ENCODE measurements around the gene AP3D1. TPM values are rescaled to one million over a fixed set of nuclear protein-coding genes. Genes with fewer than 3 reads are reported as not detected.
A peak's percentile ranks its signal among the peaks of the same experiment; 100 is the strongest.

AP3D1 gene
- total and polyA plus RNA-seq, 3 donors from 2014 or later, result 134 to 204 (median 201) TPM

- TF ChIP-seq CTCF (IDR thresholded peaks at IDR 0.05), result no peak
- no peak for TF ChIP-seq POLR2A (IDR thresholded peaks at IDR 0.05)
- no peak for DNase-seq
- no peak overlapping the region for H3K4me3 ChIP-seq
- H3K4me1 ChIP-seq, result peaks cover 12% of the 10 kb centered on the region
- no peaks in the 10 kb centered on the region for H3K27me3 ChIP-seq
- intact Hi-C loops (cut with DNase I; ENCODE audit: low total_unique reads), result no loop called here
- WGBS, 2 donors, result 46 to 68% methylated on average over 11 of the region's 11 CpGs
- H3K9me3 ChIP-seq, result no peaks in the 10 kb centered on the region
- peak overlapping the region; percentile 24 to 53 for H3K27ac ChIP-seq
- no peaks in the 10 kb centered on the region for H3K36me3 ChIP-seq (ENCODE audit: low read depth, missing control alignments)
Observed at GRCh38 chr19:2185734-2186070, 34.3 kb upstream of the AP3D1 start.

GRCh38 chr19:2184422-2184975, 33.1 kb upstream of the AP3D1 start:
- 92 to 94% methylated on average over 18 to 22 of the region's 22 CpGs for whole genome bisulfite sequencing, 2 donors
- Histone ChIP-seq H3K9me3 (no peaks in the 10 kb centered on the region), H3K4me1 (peaks cover 12% of the 10 kb centered on the region), H3K36me3 (ENCODE audit: low read depth, missing control alignments) (no peaks in the 10 kb centered on the region), H3K27me3 (no peaks in the 10 kb centered on the region), H3K4me3 (no peak overlapping the region), H3K27ac (no peak overlapping the region)
- TF ChIP-seq POLR2A (IDR thresholded peaks at IDR 0.05) (no peak), CTCF (IDR thresholded peaks at IDR 0.05) (no peak)
- DNase-seq, result no peak
- intact Hi-C loops (cut with DNase I; ENCODE audit: low total_unique reads), result no loop called here

GRCh38 chr19:2181633-2181997, 30.2 kb upstream of the AP3D1 start:
- Histone ChIP-seq H3K27me3 (no peaks in the 10 kb centered on the region), H3K4me3 (no peak overlapping the region), H3K27ac (no peak overlapping the region), H3K36me3 (ENCODE audit: low read depth, missing control alignments) (no peaks in the 10 kb centered on the region), H3K9me3 (no peaks in the 10 kb centered on the region), H3K4me1 (peaks cover 6% of the 10 kb centered on the region)
- DNase-seq, result no peak
- TF ChIP-seq CTCF (IDR thresholded peaks at IDR 0.05) (no peak), POLR2A (IDR thresholded peaks at IDR 0.05) (no peak)
- intact Hi-C loops (cut with DNase I; ENCODE audit: low total_unique reads), result no loop called here
- WGBS, 2 donors, result 93 to 100% methylated on average over 3 to 9 of the region's 9 CpGs

GRCh38 chr19:2180881-2181632, 29.7 kb upstream of the AP3D1 start:
- WGBS, 2 donors, result 80 to 86% methylated on average over 14 to 22 of the region's 22 CpGs
- H3K36me3 ChIP-seq (ENCODE audit: low read depth, missing control alignments), result no peaks in the 10 kb centered on the region
- H3K4me3 ChIP-seq, result no peak overlapping the region
- no peak for TF ChIP-seq POLR2A (IDR thresholded peaks at IDR 0.05)
- TF ChIP-seq CTCF (IDR thresholded peaks at IDR 0.05), result no peak
- H3K27me3 ChIP-seq, result no peaks in the 10 kb centered on the region
- intact Hi-C loops (cut with DNase I; ENCODE audit: low total_unique reads), result no loop called here
- no peak for DNase-seq
- peaks cover under 1% of the 10 kb centered on the region for H3K4me1 ChIP-seq
- no peak overlapping the region for H3K27ac ChIP-seq
- H3K9me3 ChIP-seq, result no peaks in the 10 kb centered on the region

- Histone ChIP-seq H3K9me3 (no peaks in the 10 kb centered on the region), H3K4me3 (no peak overlapping the region), H3K36me3 (ENCODE audit: low read depth, missing control alignments) (no peaks in the 10 kb centered on the region), H3K27me3 (no peaks in the 10 kb centered on the region), H3K27ac (no peak overlapping the region), H3K4me1 (no peaks in the 10 kb centered on the region)
- TF ChIP-seq CTCF (IDR thresholded peaks at IDR 0.05) (no peak), POLR2A (IDR thresholded peaks at IDR 0.05) (no peak)
- WGBS, 2 donors, result 83 to 90% methylated on average over 10 to 19 of the region's 19 CpGs
- intact Hi-C loops (cut with DNase I; ENCODE audit: low total_unique reads), result no loop called here
- DNase-seq, result no peak
Observed at GRCh38 chr19:2180114-2180513, 28.7 kb upstream of the AP3D1 start.
